Endothelial cell of umbilical vein (primary cell): ENCODE measurements around the gene KLHDC4. TPM values are rescaled to one million over a fixed set of nuclear protein-coding genes. Genes with fewer than 3 reads are reported as not detected.

Source experiments
- BruUV-seq: library from RNA; stranded (reverse); fragments of 400-500 nt; replicated peaks from 2 replicates; lab custom pipeline; 2021; lab: Mats Ljungman, UMichigan
- CTCF ChIA-PET: fragments of 300-600, 350-600 bp; sonication (Branson Sonifier 250); formaldehyde crosslinking; loops from one replicate; lab custom pipeline; 2021; ENCODE audit warnings: antibody characterized with exemption, inconsistent platforms; lab: Charles Lee
- POLR2A ChIA-PET: fragments of 300-600, 350-600 bp; sonication (Branson Sonifier 250); formaldehyde crosslinking; loops from one replicate; lab custom pipeline; 2021; ENCODE audit warnings: antibody characterized with exemption, inconsistent platforms; lab: Charles Lee
- DNase-seq: peaks from one replicate; pipeline ENCODE4 v3.0.0-alpha.2; 2011; ENCODE audit warnings: low read depth, low spot score
- FAIRE-seq: peaks from 2 replicates; lab custom pipeline; 2011; peaks lifted over from hg19 to GRCh38; lab: Jason Lieb, UNC
- H2AFZ ChIP-seq: 2 replicates; pipeline ENCODE4 v1.6.0; 2012; ENCODE audit warnings: low read depth, low read length, control low read depth, inconsistent platforms
- H3K27ac ChIP-seq: 2 replicates; pipeline ENCODE4 v1.5.1; 2011; ENCODE audit warnings: low read depth, mild to moderate bottlenecking, control low read depth, low read length, moderate library complexity; ENCODE audit not compliant: insufficient read depth
- H3K27me3 ChIP-seq, 2 experiments: 2 replicates each; pipeline versions ENCODE4 v1.6.0 to v1.6.1; 2011; ENCODE audit warnings: low read length in 2 of 2, mixed read lengths in 1 of 2; ENCODE audit not compliant: control insufficient read depth in 2 of 2, insufficient read depth in 2 of 2
- H3K36me3 ChIP-seq, 2 experiments: 2 replicates in 1 of 2; 3 replicates in 1 of 2; pipeline ENCODE4 v1.5.1; 2011; ENCODE audit warnings: low read length in 2 of 2, mild to moderate bottlenecking in 1 of 2, moderate library complexity in 1 of 2; ENCODE audit not compliant: control insufficient read depth in 2 of 2, insufficient read depth in 2 of 2; ENCODE audit errors: extremely low read depth in 1 of 2
- H3K4me1 ChIP-seq: 3 replicates; pipeline ENCODE4 v1.5.1; 2011; ENCODE audit warnings: mild to moderate bottlenecking, low read length; ENCODE audit not compliant: control insufficient read depth, insufficient read depth; ENCODE audit errors: extremely low read depth
- H3K4me2 ChIP-seq: 2 replicates; pipeline ENCODE4 v1.6.1; 2011; ENCODE audit warnings: low read length, control low read depth, mixed read lengths; ENCODE audit not compliant: insufficient read depth
- H3K4me3 ChIP-seq, 3 experiments: fragments of 200-600 bp in 1 of 3; sonication (generic), shearing (Covaris generic) in 1 of 3; replicated peaks in 1 of 3; 2 replicates each; pipeline ENCODE4 v1.5.1; 2011 to 2016; ENCODE audit warnings: control low read depth in 3 of 3, low read length in 3 of 3, mild to moderate bottlenecking in 2 of 3, inconsistent platforms in 1 of 3, low read depth in 1 of 3, moderate library complexity in 1 of 3; ENCODE audit not compliant: insufficient read depth in 1 of 3
- H3K79me2 ChIP-seq: 2 replicates; pipeline ENCODE4 v1.6.0; 2012; ENCODE audit warnings: low read length, inconsistent platforms; ENCODE audit not compliant: control insufficient read depth, insufficient read depth
- H3K9ac ChIP-seq: replicated peaks from 2 replicates; pipeline ENCODE3; 2011; ENCODE audit warnings: low read length, control low read depth; ENCODE audit not compliant: insufficient read depth; ENCODE audit errors: extremely low read depth
- H3K9me1 ChIP-seq: replicated peaks from 3 replicates; pipeline ENCODE4 v1.6.0; 2011; ENCODE audit warnings: mild to moderate bottlenecking, low read length; ENCODE audit not compliant: control insufficient read depth, insufficient read depth; ENCODE audit errors: extremely low read depth
- H3K9me3 ChIP-seq: replicated peaks from 2 replicates; pipeline ENCODE4 v1.5.1; 2012; ENCODE audit warnings: low read length, inconsistent platforms; ENCODE audit not compliant: control insufficient read depth, insufficient read depth
- H4K20me1 ChIP-seq: replicated peaks from 2 replicates; pipeline ENCODE3; 2011; ENCODE audit warnings: mild to moderate bottlenecking, low read length; ENCODE audit not compliant: control insufficient read depth, insufficient read depth; ENCODE audit errors: extremely low read depth
- CTCF ChIP-seq, 2 donors: IDR thresholded peaks; 1 replicate in 1 of 2; 2 replicates in 1 of 2; pipeline ENCODE4 v1.5.1; 2011; ENCODE audit warnings: low read length in 2 of 2, mild to moderate bottlenecking in 2 of 2, moderate library complexity in 2 of 2, control low read depth in 1 of 2, inconsistent platforms in 1 of 2, low read depth in 1 of 2; ENCODE audit not compliant: insufficient read depth in 1 of 2; ENCODE audit errors: extremely low read depth in 1 of 2
- JUN ChIP-seq: IDR thresholded peaks from 2 replicates; pipeline ENCODE4 v1.6.1; 2011; ENCODE audit warnings: borderline replicate concordance, low read depth; ENCODE audit not compliant: insufficient read length, insufficient read depth
- POLR2AphosphoS5 ChIP-seq: IDR thresholded peaks from 2 replicates; pipeline ENCODE4 v1.6.1; 2012; ENCODE audit warnings: low read depth, mild to moderate bottlenecking, control low read depth, low read length, moderate library complexity; ENCODE audit not compliant: insufficient read depth
- dilution Hi-C: fragments of 300-500 bp; cut with MboI; formaldehyde crosslinking; loops from one replicate; pipeline ENCODE4 v1.15.0; 2019; ENCODE audit warnings: low sequenced_read_pairs; ENCODE audit not compliant: extremely low pct_ligation_motif_present
- intact Hi-C: fragments of 100-400 bp; cut with micrococcal nuclease; formaldehyde crosslinking; loops from one replicate; pipeline ENCODE4 v1.10.0; 2022
- polyA plus RNA-seq, 4 experiments: library from polyadenylated mRNA; depleted of rRNA in 3 of 4; stranded (reverse) in 3 of 4; unstranded in 1 of 4; fragments of >200 nt; gene quantifications; 2 replicates each; pipeline versions ENCODE4 v1.2.1 to v1.2.3, GENCODE V29; 2011 to 2012; ENCODE audit warnings: missing spikeins in 1 of 4
- total RNA-seq: library from RNA; stranded (reverse); gene quantifications from 2 replicates; pipeline ENCODE4 v1.2.3, GENCODE V29; 2021

Gene KLHDC4
- total and polyA plus RNA-seq, 2 donors (not counting 3 experiments of a cell fraction or from before 2014, with no cell fraction given): 24.7 to 46.2 TPM

- dilution Hi-C loops: no loop called here
- POLR2A ChIA-PET: no interaction called here
Measured at GRCh38 chr16:87702325-87702811, 63.4 kb downstream of the KLHDC4 start.

More at GRCh38 chr16:87702325-87702811, 63.4 kb downstream of the KLHDC4 start:
- no peaks in the 10 kb centered on the region for H4K20me1 ChIP-seq
- no peaks in the 10 kb centered on the region for H3K9me1 ChIP-seq
- FAIRE-seq (peak; percentile 95), DNase-seq (peak; percentile 84)
- H3K9ac ChIP-seq: no peak overlapping the region
- H3K9me3 ChIP-seq: no peaks in the 10 kb centered on the region
- H3K4me3 ChIP-seq: no peak overlapping the region
- H2AFZ ChIP-seq: no peak overlapping the region
- H3K27me3 ChIP-seq: no peaks in the 10 kb centered on the region
- peaks cover 0 to 3% of the 10 kb centered on the region in 2 experiments for H3K36me3 ChIP-seq
- no peaks in the 10 kb centered on the region for H3K79me2 ChIP-seq
- H3K4me2 ChIP-seq: peak overlapping the region; percentile 32
- peaks cover 24% of the 10 kb centered on the region for H3K4me1 ChIP-seq
- no TSS peak for BruUV-seq
- H3K27ac ChIP-seq: peak overlapping the region; percentile 3
- intact Hi-C loops: loop anchor here (2.0 kb wide), 1 partner anchor 66 kb away; no protein-coding TSS in a partner anchor
- CTCF ChIA-PET: interaction anchor here (0.6 to 2.6 kb wide), 15 partner anchors 9 to 169 kb away, joined by 3 to 15 read pairs (median 4); no protein-coding TSS in a partner anchor
- TF ChIP-seq POLR2AphosphoS5: peak; percentile 47
- TF ChIP-seq JUN: no peak
- peak; percentile 73 to 84 for TF ChIP-seq CTCF (IDR thresholded peaks at IDR 0.05; ENCODE audit: extremely low read depth in 1 of 2, insufficient read depth in 1 of 2, low read depth in 1 of 2, low read length in 2 of 2)
